Neuronal stem cell (in vitro differentiated cells): ENCODE measurements around the gene SEC16B.

Experiments
- DNase-seq: peaks from one replicate; pipeline ENCODE4 v3.0.0-alpha.2; 2013; ENCODE audit warnings: low spot score
- H2AFZ ChIP-seq: one replicate; pipeline ENCODE4 v1.6.1; 2013; ENCODE audit warnings: mild to moderate bottlenecking, low read length, inconsistent platforms
- H2AK5ac ChIP-seq: 2 replicates; pipeline ENCODE4 v1.6.1; 2013; ENCODE audit warnings: low read depth, mild to moderate bottlenecking, inconsistent platforms, low read length, moderate library complexity, mixed read lengths
- H2BK120ac ChIP-seq: 2 replicates; pipeline ENCODE4 v1.6.1; 2013; ENCODE audit warnings: low read depth, mild to moderate bottlenecking, inconsistent platforms, low read length, moderate library complexity, mixed read lengths
- H2BK12ac ChIP-seq: one replicate; pipeline ENCODE4 v1.6.1; 2013; ENCODE audit warnings: low read length, inconsistent platforms
- H2BK15ac ChIP-seq: 2 replicates; pipeline ENCODE4 v1.6.1; 2013; ENCODE audit warnings: mild to moderate bottlenecking, low read length, inconsistent platforms, mixed read lengths
- H2BK5ac ChIP-seq: one replicate; pipeline ENCODE4 v1.6.1; 2013; ENCODE audit warnings: inconsistent platforms, mild to moderate bottlenecking, low read length, moderate library complexity
- H3K14ac ChIP-seq: one replicate; pipeline ENCODE4 v1.6.1; 2013; ENCODE audit warnings: low read length, inconsistent platforms
- H3K18ac ChIP-seq: 2 replicates; pipeline ENCODE4 v1.6.1; 2013; ENCODE audit warnings: low read length, inconsistent platforms
- H3K23ac ChIP-seq: 2 replicates; pipeline ENCODE4 v1.6.1; 2013; ENCODE audit warnings: low read depth, mild to moderate bottlenecking, mixed read lengths, low read length, inconsistent platforms; ENCODE audit not compliant: poor library complexity
- H3K27ac ChIP-seq: replicated peaks from 3 replicates; pipeline ENCODE4 v1.5.1; 2013; ENCODE audit warnings: low read length, inconsistent platforms
- H3K27me3 ChIP-seq, 3 experiments: 2 replicates each; pipeline ENCODE4 v1.6.1; 2013; ENCODE audit warnings: low read length in 3 of 3, mild to moderate bottlenecking in 2 of 3, inconsistent platforms in 1 of 3, low read depth in 1 of 3, mixed read lengths in 1 of 3, moderate library complexity in 1 of 3; ENCODE audit not compliant: control insufficient read depth in 3 of 3, insufficient read depth in 3 of 3
- H3K36me3 ChIP-seq, 2 donors: replicated peaks in 1 of 2; 2 replicates each; pipeline ENCODE4 v1.6.1; 2013; ENCODE audit warnings: low read length in 2 of 2; ENCODE audit not compliant: control insufficient read depth in 2 of 2, insufficient read depth in 2 of 2
- H3K4ac ChIP-seq: 2 replicates; pipeline ENCODE4 v1.6.1; 2013; ENCODE audit warnings: inconsistent platforms, mild to moderate bottlenecking, low read length, moderate library complexity
- H3K4me1 ChIP-seq, 2 donors: 1 replicate in 1 of 2; 2 replicates in 1 of 2; pipeline ENCODE4 v1.6.1; 2013; ENCODE audit warnings: low read length in 2 of 2, low read depth in 1 of 2; ENCODE audit not compliant: control insufficient read depth in 2 of 2, insufficient read depth in 1 of 2
- H3K4me2 ChIP-seq: one replicate; pipeline ENCODE4 v1.6.1; 2013; ENCODE audit warnings: mild to moderate bottlenecking, low read length, inconsistent platforms; ENCODE audit not compliant: insufficient read depth, poor library complexity, severe bottlenecking
- H3K4me3 ChIP-seq, 2 donors: 2 replicates each; pipeline ENCODE4 v1.5.1; 2013; ENCODE audit warnings: low read length in 2 of 2, mild to moderate bottlenecking in 2 of 2, inconsistent platforms in 1 of 2, moderate library complexity in 1 of 2
- H3K79me1 ChIP-seq: one replicate; pipeline ENCODE4 v1.6.1; 2013; ENCODE audit warnings: low read depth, mild to moderate bottlenecking, inconsistent platforms, low read length, moderate library complexity
- H3K9ac ChIP-seq: one replicate; pipeline ENCODE4 v1.6.1; 2013; ENCODE audit warnings: mild to moderate bottlenecking, low read depth, low read length, inconsistent platforms; ENCODE audit not compliant: poor library complexity
- H3K9me3 ChIP-seq, 2 donors: replicated peaks in 1 of 2; 2 replicates each; pipeline versions ENCODE3 to v1.6.1; 2013; ENCODE audit warnings: low read length in 2 of 2, mild to moderate bottlenecking in 2 of 2, inconsistent platforms in 1 of 2, low read depth in 1 of 2, mixed read lengths in 1 of 2, moderate library complexity in 1 of 2; ENCODE audit not compliant: control insufficient read depth in 2 of 2, insufficient read depth in 1 of 2
- H4K8ac ChIP-seq: one replicate; pipeline ENCODE4 v1.6.1; 2013; ENCODE audit warnings: low read depth, mild to moderate bottlenecking, inconsistent platforms, low read length, moderate library complexity
- H4K91ac ChIP-seq: one replicate; pipeline ENCODE4 v1.6.1; 2013; ENCODE audit warnings: low read length, low read depth, mild to moderate bottlenecking, inconsistent platforms; ENCODE audit not compliant: poor library complexity
- WGBS, 2 donors: extraction: QIAGEN DNeasy Blood & Tissue Kit; methylation state at CpG; one replicate each; pipeline ENCODE4 v1.1.7; 2013; ENCODE audit warnings: missing lambda C conversion rate in 2 of 2, mixed read lengths in 1 of 2; ENCODE audit not compliant: insufficient read length in 2 of 2, insufficient replicate concordance in 1 of 2; ENCODE audit errors: extremely low coverage in 2 of 2; 5-methylcytosine and 5-hydroxymethylcytosine counted together

SEC16B gene

GRCh38 chr1:178006043-178006442, 36.2 kb upstream of the SEC16B start:
- no peak overlapping the region for H2AFZ ChIP-seq
- no peak overlapping the region for H3K23ac ChIP-seq
- H4K8ac ChIP-seq = no peak overlapping the region
- no peak overlapping the region for H3K27ac ChIP-seq
- H3K9me3 ChIP-seq = no peaks in the 10 kb centered on the region
- H4K91ac ChIP-seq = no peak overlapping the region
- no peak overlapping the region for H3K14ac ChIP-seq
- H3K79me1 ChIP-seq = no peaks in the 10 kb centered on the region
- H2BK15ac ChIP-seq = no peak overlapping the region
- H3K9ac ChIP-seq = no peak overlapping the region
- H3K4ac ChIP-seq = no peak overlapping the region
- no CpG with 5 or more reads among the region's 4 CpGs for WGBS, 2 donors
- no peak overlapping the region for H3K4me3 ChIP-seq
- H3K4me2 ChIP-seq = no peak overlapping the region
- H3K36me3 ChIP-seq = no peaks in the 10 kb centered on the region
- no peak overlapping the region for H2BK5ac ChIP-seq
- DNase-seq = no peak
- no peak overlapping the region for H2BK120ac ChIP-seq
- no peak overlapping the region for H2BK12ac ChIP-seq
- H3K27me3 ChIP-seq = peaks cover 0 to 14% (median 0%) of the 10 kb centered on the region in 3 experiments
- H3K18ac ChIP-seq = no peak overlapping the region
- no peaks in the 10 kb centered on the region for H3K4me1 ChIP-seq
- no peak overlapping the region for H2AK5ac ChIP-seq

DNA sequence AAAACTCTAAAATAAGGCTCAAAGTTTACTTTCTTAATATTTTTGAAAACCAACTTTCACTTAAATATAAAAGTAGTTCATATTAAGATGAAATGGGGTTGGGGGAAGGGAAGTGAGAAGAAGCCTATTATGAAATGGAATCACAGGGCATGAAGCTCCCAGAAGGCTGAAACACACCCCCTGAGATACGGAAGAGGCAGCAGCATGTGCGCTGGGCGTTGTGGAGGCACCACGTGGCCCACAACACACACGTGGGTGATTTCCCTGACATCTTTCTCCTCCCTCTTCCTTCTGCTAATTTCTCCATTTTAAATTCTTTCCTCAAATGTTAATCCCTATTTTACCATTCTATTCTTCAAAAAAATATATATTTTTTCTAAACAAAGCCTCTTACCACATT, 35.6 kb upstream of the SEC16B start:
- Histone ChIP-seq H2BK15ac (no peak overlapping the region), H2BK5ac (no peak overlapping the region), H3K9me3 (no peaks in the 10 kb centered on the region), H3K27me3 (peaks cover 0 to 11% (median 0%) of the 10 kb centered on the region in 3 experiments), H3K27ac (no peak overlapping the region), H2AFZ (no peak overlapping the region), H3K23ac (no peak overlapping the region), H3K4ac (no peak overlapping the region), H4K8ac (no peak overlapping the region), H2BK12ac (no peak overlapping the region), H3K36me3 (no peaks in the 10 kb centered on the region), H3K4me1 (no peaks in the 10 kb centered on the region), H2AK5ac (no peak overlapping the region), H3K18ac (no peak overlapping the region), H3K4me2 (no peak overlapping the region), H3K79me1 (no peaks in the 10 kb centered on the region), H2BK120ac (no peak overlapping the region), H3K14ac (no peak overlapping the region), H3K4me3 (no peak overlapping the region), H3K9ac (no peak overlapping the region), H4K91ac (no peak overlapping the region)
- WGBS, 2 donors = no CpG with 5 or more reads among the region's 5 CpGs
- no peak for DNase-seq

GRCh38 chr1:178004926-178005391, 35.1 kb upstream of the SEC16B start:
- no peak overlapping the region for H3K4ac ChIP-seq
- H2BK5ac ChIP-seq = no peak overlapping the region
- WGBS, 2 donors = no CpG with 5 or more reads among the region's 6 CpGs
- DNase-seq = no peak
- H3K27ac ChIP-seq = no peak overlapping the region
- no peak overlapping the region for H2AFZ ChIP-seq
- H3K4me1 ChIP-seq = no peaks in the 10 kb centered on the region
- H3K9ac ChIP-seq = no peak overlapping the region
- H3K4me2 ChIP-seq = no peak overlapping the region
- no peak overlapping the region for H4K91ac ChIP-seq
- no peak overlapping the region for H2BK12ac ChIP-seq
- H3K9me3 ChIP-seq = no peaks in the 10 kb centered on the region
- no peak overlapping the region for H3K4me3 ChIP-seq
- H2BK120ac ChIP-seq = no peak overlapping the region
- no peak overlapping the region for H3K14ac ChIP-seq
- H2BK15ac ChIP-seq = no peak overlapping the region
- no peaks in the 10 kb centered on the region for H3K36me3 ChIP-seq
- no peak overlapping the region for H3K18ac ChIP-seq
- no peak overlapping the region for H4K8ac ChIP-seq
- no peak overlapping the region for H3K23ac ChIP-seq
- peaks cover 0 to 11% (median 0%) of the 10 kb centered on the region in 3 experiments for H3K27me3 ChIP-seq
- H2AK5ac ChIP-seq = no peak overlapping the region
- no peaks in the 10 kb centered on the region for H3K79me1 ChIP-seq

DNA sequence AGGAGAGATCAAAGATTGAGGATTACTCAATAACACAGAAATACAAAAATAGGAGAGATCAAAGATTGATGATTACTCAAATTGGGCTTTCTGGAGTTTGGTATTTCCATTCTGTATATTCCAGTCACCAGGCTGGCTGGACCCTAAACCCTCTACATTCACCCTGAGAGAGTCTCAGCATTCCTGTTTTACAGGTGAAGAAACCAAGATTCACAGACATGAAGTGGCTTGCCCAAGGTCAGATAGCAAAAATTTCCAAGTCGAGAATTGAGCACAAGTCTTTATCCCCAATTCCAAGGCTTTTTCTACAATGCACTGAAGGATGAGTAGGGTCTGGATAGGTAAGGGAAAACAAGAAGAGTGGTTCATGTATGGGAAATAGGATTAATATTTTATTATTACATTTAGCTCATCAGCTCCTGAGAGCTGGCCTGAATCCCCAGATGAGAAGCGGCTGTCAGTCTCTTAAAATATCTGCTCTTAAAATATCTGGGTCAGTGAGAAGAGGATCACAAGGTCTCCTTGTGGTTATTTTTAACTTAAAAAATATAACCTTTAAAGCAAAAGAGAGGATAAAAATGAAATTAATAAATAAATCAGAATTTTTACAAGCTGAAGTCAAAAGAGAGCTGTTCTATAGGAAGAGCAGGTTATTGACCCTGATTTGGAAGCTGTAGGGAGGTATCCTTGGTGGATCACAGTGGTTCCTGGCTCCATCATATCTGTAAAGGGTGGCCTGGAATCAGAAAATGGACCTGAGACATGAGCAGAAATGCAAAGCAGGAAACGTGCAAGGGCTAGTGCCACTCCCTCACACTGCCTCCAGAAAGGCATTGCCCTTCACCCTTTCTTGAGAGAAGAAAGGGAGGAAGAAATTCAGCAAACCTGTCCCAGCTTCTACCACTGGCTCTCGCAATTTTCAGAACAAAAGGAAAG, 29.1 kb upstream of the SEC16B start:
- H3K36me3 ChIP-seq = no peaks in the 10 kb centered on the region
- H3K4me1 ChIP-seq = peaks cover 0 to 8% of the 10 kb centered on the region in 2 donors
- H2BK120ac ChIP-seq = no peak overlapping the region
- H4K8ac ChIP-seq = no peak overlapping the region
- no peaks in the 10 kb centered on the region for H3K79me1 ChIP-seq
- H4K91ac ChIP-seq = no peak overlapping the region
- no peak overlapping the region for H3K23ac ChIP-seq
- WGBS, 2 donors = no CpG with 5 or more reads among the region's 4 CpGs
- H3K4me3 ChIP-seq = no peak overlapping the region
- H3K4ac ChIP-seq = no peak overlapping the region
- H3K9me3 ChIP-seq = no peaks in the 10 kb centered on the region
- no peak overlapping the region for H2AK5ac ChIP-seq
- no peak overlapping the region for H2BK5ac ChIP-seq
- H2BK12ac ChIP-seq = no peak overlapping the region
- H2BK15ac ChIP-seq = no peak overlapping the region
- no peak overlapping the region for H3K14ac ChIP-seq
- no peak for DNase-seq
- no peak overlapping the region for H3K18ac ChIP-seq
- no peak overlapping the region for H3K27ac ChIP-seq
- H3K9ac ChIP-seq = no peak overlapping the region
- no peak overlapping the region for H3K4me2 ChIP-seq
- H3K27me3 ChIP-seq = peaks cover 0 to 4% (median 0%) of the 10 kb centered on the region in 3 experiments
- no peak overlapping the region for H2AFZ ChIP-seq
